GM12873 (cell line): Measurements from ENCODE around the gene TMTC2.

Source experiments
- CTCF ChIP-seq: IDR thresholded peaks from 2 replicates; pipeline ENCODE4 v1.5.1; 2012; ENCODE audit warnings: low read depth, mild to moderate bottlenecking, moderate library complexity, low read length, control low read depth; ENCODE audit not compliant: insufficient read depth; ENCODE audit errors: missing control alignments

TMTC2 gene

GRCh38 chr12:82832981-82833380, 146.3 kb downstream of the TMTC2 start:
- TF ChIP-seq CTCF = no peak

GRCh38 chr12:82833481-82833880, 146.8 kb downstream of the TMTC2 start:
- TF ChIP-seq CTCF = no peak

GRCh38 chr12:82835217-82835616, 148.5 kb downstream of the TMTC2 start:
- no peak for TF ChIP-seq CTCF

GRCh38 chr12:82838131-82838551, 151.4 kb downstream of the TMTC2 start:
- TF ChIP-seq CTCF = no peak

- no peak for TF ChIP-seq CTCF
These were observed 152.1 kb downstream of the TMTC2 start for GRCh38 chr12:82838827-82839226.

GRCh38 chr12:82839796-82840195, 153.1 kb downstream of the TMTC2 start:
- no peak for TF ChIP-seq CTCF

GRCh38 chr12:82841487-82841904, 154.8 kb downstream of the TMTC2 start:
- no peak for TF ChIP-seq CTCF

- no peak for TF ChIP-seq CTCF
These were observed 155.8 kb downstream of the TMTC2 start for GRCh38 chr12:82842480-82842879.
